Naive thymus-derived CD4-positive, alpha-beta T cell (primary cell): ENCODE data around the gene SIPA1L3. TPM values are rescaled to one million over a fixed set of nuclear protein-coding genes. Genes with fewer than 3 reads are reported as not detected.

Experiments
- ATAC-seq: fragments of 150-1000 bp; cut with Tn5 transposase; 2 replicates; pipeline ENCODE4 v1.10.0; 2021; ENCODE audit warnings: mild to moderate bottlenecking, moderate library complexity
- CTCF ChIA-PET: fragments of 350-600 bp; sonication (Branson Sonifier 250); formaldehyde crosslinking; loops from one replicate; lab custom pipeline; 2021; ENCODE audit warnings: antibody characterized with exemption; lab: Charles Lee
- POLR2A ChIA-PET: fragments of 350-600 bp; sonication (Branson Sonifier 250); formaldehyde crosslinking; loops from one replicate; lab custom pipeline; 2021; ENCODE audit warnings: antibody characterized with exemption, inconsistent platforms; lab: Charles Lee
- DNase-seq, 9 donors: peaks; one replicate each; pipeline versions ENCODE4 v3.0.0 to v3.0.0-alpha.2; 2020 to 2022; ENCODE audit warnings: mixed read lengths in 1 of 9
- H3K27ac ChIP-seq: one replicate; pipeline ENCODE4 v1.7.0; 2013; ENCODE audit warnings: mild to moderate bottlenecking, low read depth, low read length, moderate library complexity
- H3K27me3 ChIP-seq, 2 donors: one replicate each; pipeline ENCODE4 v1.7.0; 2013; ENCODE audit warnings: low read length in 2 of 2, mild to moderate bottlenecking in 2 of 2, moderate library complexity in 2 of 2; ENCODE audit not compliant: control insufficient read depth in 2 of 2, insufficient read depth in 2 of 2
- H3K36me3 ChIP-seq, 3 experiments: 1 replicate in 2 of 3; 2 replicates in 1 of 3; pipeline ENCODE4 v1.7.0; 2013; ENCODE audit warnings: low read length in 3 of 3, mild to moderate bottlenecking in 3 of 3, moderate library complexity in 1 of 3; ENCODE audit not compliant: insufficient read depth in 3 of 3, control insufficient read depth in 2 of 3
- H3K4me1 ChIP-seq, 2 donors: one replicate each; pipeline ENCODE4 v1.7.0; 2013; ENCODE audit warnings: low read length in 2 of 2, mild to moderate bottlenecking in 2 of 2, moderate library complexity in 1 of 2; ENCODE audit not compliant: control insufficient read depth in 2 of 2, insufficient read depth in 2 of 2
- H3K4me3 ChIP-seq: 2 replicates; pipeline ENCODE4 v1.7.0; 2013; ENCODE audit warnings: mild to moderate bottlenecking, low read length
- H3K9me3 ChIP-seq, 3 experiments: 1 replicate in 2 of 3; 2 replicates in 1 of 3; pipeline ENCODE4 v1.7.0; 2013; ENCODE audit warnings: low read length in 3 of 3; ENCODE audit not compliant: control insufficient read depth in 2 of 3
- H3K27ac Mint-ChIP-seq, 9 donors: one replicate each; pipeline ENCODE4 v1.8.0; 2020 to 2022; ENCODE audit warnings: mixed read lengths in 9 of 9, mild to moderate bottlenecking in 8 of 9, moderate library complexity in 5 of 9, inconsistent platforms in 2 of 9
- H3K27me3 Mint-ChIP-seq, 5 donors: one replicate each; pipeline ENCODE4 v1.8.0; 2021 to 2022; ENCODE audit warnings: mixed read lengths in 5 of 5, mild to moderate bottlenecking in 1 of 5
- H3K36me3 Mint-ChIP-seq, 5 donors: one replicate each; pipeline ENCODE4 v1.8.0; 2020 to 2022; ENCODE audit warnings: mixed read lengths in 5 of 5, mild to moderate bottlenecking in 3 of 5, inconsistent platforms in 1 of 5
- H3K4me1 Mint-ChIP-seq, 7 donors: one replicate each; pipeline ENCODE4 v1.8.0; 2020 to 2022; ENCODE audit warnings: mixed read lengths in 7 of 7, mild to moderate bottlenecking in 3 of 7, inconsistent platforms in 1 of 7
- H3K4me3 Mint-ChIP-seq, 10 donors: one replicate each; pipeline ENCODE4 v1.8.0; 2020 to 2022; ENCODE audit warnings: mild to moderate bottlenecking in 10 of 10, mixed read lengths in 10 of 10, moderate library complexity in 6 of 10, inconsistent platforms in 2 of 10
- H3K9me3 Mint-ChIP-seq, 11 donors: one replicate each; pipeline ENCODE4 v1.8.0; 2020 to 2022; ENCODE audit warnings: mixed read lengths in 11 of 11, mild to moderate bottlenecking in 4 of 11, inconsistent platforms in 1 of 11, moderate library complexity in 1 of 11
- intact Hi-C, 2 donors: fragments of 100-400 bp; cut with micrococcal nuclease; formaldehyde crosslinking; loops; one replicate each; pipeline ENCODE4 v1.15.1; 2023
- polyA plus RNA-seq, 2 donors: library from polyadenylated mRNA; unstranded; fragments of 300-500 nt; fragmentation: Illumina TruSeq; gene quantifications; one replicate each; pipeline ENCODE4 v1.2.3, GENCODE V29; 2021
- total RNA-seq, 6 experiments: library from RNA in 5 of 6; stranded (reverse) in 5 of 6; gene quantifications; 1 replicate in 5 of 6; 2 replicates in 1 of 6; pipeline ENCODE4 v1.2.3 and lab custom pipeline; 2021 to 2026

The SIPA1L3 gene
- total and polyA plus RNA-seq, 7 experiments from 2014 or later = 0.91 to 38.7 (median 22.5) TPM

GRCh38 chr19:38031423-38031770, 124.4 kb downstream of the SIPA1L3 start:
- Histone ChIP-seq H3K4me3 (no peak overlapping the region), H3K9me3 (no peaks in the 10 kb centered on the region), H3K27ac (no peak overlapping the region), H3K27me3 (no peaks in the 10 kb centered on the region), H3K36me3 (peaks cover 0 to 7% (median 0%) of the 10 kb centered on the region in 3 experiments), H3K4me1 (no peaks in the 10 kb centered on the region)
- peaks cover 0 to 11% (median 2%) of the 10 kb centered on the region in 11 donors for H3K9me3 Mint-ChIP-seq
- no peak overlapping the region for H3K27ac Mint-ChIP-seq
- ChIA-PET POLR2A (no interaction called here), CTCF (interaction anchor here (1.2 kb wide), 1 partner anchor 11 kb away, joined by 3 read pairs; no protein-coding TSS in a partner anchor)
- H3K36me3 Mint-ChIP-seq = peaks cover 6 to 46% (median 16%) of the 10 kb centered on the region in 5 donors
- H3K27me3 Mint-ChIP-seq = no peaks in the 10 kb centered on the region
- no peak overlapping the region for H3K4me3 Mint-ChIP-seq
- DNase-seq (no peak), ATAC-seq (no peak)
- H3K4me1 Mint-ChIP-seq = peaks cover 0 to 9% (median 4%) of the 10 kb centered on the region in 7 donors
- intact Hi-C loops = no loop called here

GRCh38 chr19:38032151-38032550, 125.1 kb downstream of the SIPA1L3 start:
- Mint-ChIP-seq H3K36me3 (peaks cover 6 to 48% (median 19%) of the 10 kb centered on the region in 5 donors), H3K4me1 (peaks cover 0 to 10% (median 4%) of the 10 kb centered on the region in 7 donors), H3K27ac (no peak overlapping the region), H3K27me3 (no peaks in the 10 kb centered on the region), H3K4me3 (no peak overlapping the region), H3K9me3 (peaks cover 0 to 11% (median 2%) of the 10 kb centered on the region in 11 donors)
- Histone ChIP-seq H3K27me3 (no peaks in the 10 kb centered on the region), H3K9me3 (no peaks in the 10 kb centered on the region), H3K4me1 (no peaks in the 10 kb centered on the region), H3K36me3 (peaks cover 0 to 7% (median 0%) of the 10 kb centered on the region in 3 experiments), H3K4me3 (no peak overlapping the region), H3K27ac (no peak overlapping the region)
- ChIA-PET CTCF (interaction anchor here (1.2 kb wide), 1 partner anchor 10 kb away, joined by 3 read pairs; no protein-coding TSS in a partner anchor), POLR2A (no interaction called here)
- DNase-seq (no peak), ATAC-seq (no peak)
- intact Hi-C loops = no loop called here

- Histone ChIP-seq H3K4me1 (no peaks in the 10 kb centered on the region), H3K9me3 (no peaks in the 10 kb centered on the region), H3K36me3 (peaks cover 0 to 7% (median 0%) of the 10 kb centered on the region in 3 experiments), H3K4me3 (no peak overlapping the region), H3K27ac (no peak overlapping the region), H3K27me3 (no peaks in the 10 kb centered on the region)
- CTCF ChIA-PET = no interaction called here
- intact Hi-C loops = no loop called here
- Mint-ChIP-seq H3K4me3 (no peak overlapping the region), H3K36me3 (peaks cover 6 to 46% (median 21%) of the 10 kb centered on the region in 5 donors), H3K27me3 (no peaks in the 10 kb centered on the region), H3K4me1 (peaks cover 0 to 11% (median 4%) of the 10 kb centered on the region in 7 donors), H3K9me3 (peaks cover 0 to 11% (median 2%) of the 10 kb centered on the region in 11 donors), H3K27ac (peak overlapping the region in 2 of 9 donors; percentile 36 to 59)
- DNase-seq = no peak
- POLR2A ChIA-PET = no interaction called here
- no peak for ATAC-seq
Measured at GRCh38 chr19:38032951-38033350, 125.9 kb downstream of the SIPA1L3 start.

- intact Hi-C loops = no loop called here
- peaks cover 0 to 11% (median 4%) of the 10 kb centered on the region in 7 donors for H3K4me1 Mint-ChIP-seq
- peaks cover 6 to 41% (median 21%) of the 10 kb centered on the region in 5 donors for H3K36me3 Mint-ChIP-seq
- POLR2A ChIA-PET = interaction anchor here (0.8 kb wide), 1 partner anchor 9 kb away, joined by 3 read pairs; no protein-coding TSS in a partner anchor
- Histone ChIP-seq H3K27ac (no peak overlapping the region), H3K27me3 (no peaks in the 10 kb centered on the region), H3K4me1 (no peaks in the 10 kb centered on the region), H3K36me3 (peaks cover 0 to 7% (median 0%) of the 10 kb centered on the region in 3 experiments), H3K9me3 (no peaks in the 10 kb centered on the region), H3K4me3 (no peak overlapping the region)
- H3K9me3 Mint-ChIP-seq = peaks cover 0 to 11% (median 2%) of the 10 kb centered on the region in 11 donors
- H3K27me3 Mint-ChIP-seq = no peaks in the 10 kb centered on the region
- CTCF ChIA-PET = no interaction called here
- H3K27ac Mint-ChIP-seq = no peak overlapping the region
- H3K4me3 Mint-ChIP-seq = no peak overlapping the region
- no peak for DNase-seq
- ATAC-seq = peak; percentile 69
Measured at GRCh38 chr19:38033658-38034491, 126.9 kb downstream of the SIPA1L3 start.

GRCh38 chr19:38034492-38034860, 127.5 kb downstream of the SIPA1L3 start:
- POLR2A ChIA-PET = interaction anchor here (0.8 kb wide), 1 partner anchor 8 kb away, joined by 3 read pairs; no protein-coding TSS in a partner anchor
- Mint-ChIP-seq H3K4me1 (peaks cover 0 to 11% (median 4%) of the 10 kb centered on the region in 7 donors), H3K27me3 (no peaks in the 10 kb centered on the region), H3K4me3 (no peak overlapping the region), H3K36me3 (peaks cover 6 to 38% (median 21%) of the 10 kb centered on the region in 5 donors), H3K9me3 (peaks cover 0 to 11% (median 2%) of the 10 kb centered on the region in 11 donors), H3K27ac (no peak overlapping the region)
- Histone ChIP-seq H3K9me3 (no peaks in the 10 kb centered on the region), H3K27ac (no peak overlapping the region), H3K4me1 (no peaks in the 10 kb centered on the region), H3K4me3 (no peak overlapping the region), H3K27me3 (no peaks in the 10 kb centered on the region), H3K36me3 (peaks cover 0 to 7% (median 0%) of the 10 kb centered on the region in 3 experiments)
- ATAC-seq (peak; percentile 79), DNase-seq (no peak)
- intact Hi-C loops = no loop called here
- CTCF ChIA-PET = no interaction called here

- intact Hi-C loops = no loop called here
- ChIA-PET CTCF (no interaction called here), POLR2A (interaction anchor here (0.6 kb wide), 1 partner anchor 10 kb away, joined by 3 read pairs; no protein-coding TSS in a partner anchor)
Measured at GRCh38 chr19:38035515-38036495, 128.8 kb downstream of the SIPA1L3 start.

More at GRCh38 chr19:38035515-38036495, 128.8 kb downstream of the SIPA1L3 start:
- H3K27ac ChIP-seq = no peak overlapping the region
- Mint-ChIP-seq H3K36me3 (peaks cover 6 to 30% (median 12%) of the 10 kb centered on the region in 5 donors), H3K9me3 (peaks cover 0 to 8% (median 2%) of the 10 kb centered on the region in 11 donors), H3K27ac (peak overlapping the region in 1 of 9 donors; percentile 69), H3K27me3 (no peaks in the 10 kb centered on the region), H3K4me3 (no peak overlapping the region), H3K4me1 (peaks cover 0 to 11% (median 4%) of the 10 kb centered on the region in 7 donors)
- H3K27me3 ChIP-seq = no peaks in the 10 kb centered on the region
- no peaks in the 10 kb centered on the region for H3K9me3 ChIP-seq
- H3K36me3 ChIP-seq = peaks cover 0 to under 1% (median 0%) of the 10 kb centered on the region in 3 experiments
- no peaks in the 10 kb centered on the region for H3K4me1 ChIP-seq
- no peak overlapping the region for H3K4me3 ChIP-seq
- ATAC-seq (no peak), DNase-seq (no peak)
